ENCODE measurements around the gene PFKFB4. TPM values are rescaled to one million over a fixed set of nuclear protein-coding genes. Genes with fewer than 3 reads are reported as not detected.
A peak's percentile ranks its signal among the peaks of the same experiment; 100 is the strongest.

PFKFB4 gene
- total and polyA plus RNA-seq, 2 of the 4 experiments (the other 2 are of a cell fraction) = 16.9 to 17.0 TPM

DNA sequence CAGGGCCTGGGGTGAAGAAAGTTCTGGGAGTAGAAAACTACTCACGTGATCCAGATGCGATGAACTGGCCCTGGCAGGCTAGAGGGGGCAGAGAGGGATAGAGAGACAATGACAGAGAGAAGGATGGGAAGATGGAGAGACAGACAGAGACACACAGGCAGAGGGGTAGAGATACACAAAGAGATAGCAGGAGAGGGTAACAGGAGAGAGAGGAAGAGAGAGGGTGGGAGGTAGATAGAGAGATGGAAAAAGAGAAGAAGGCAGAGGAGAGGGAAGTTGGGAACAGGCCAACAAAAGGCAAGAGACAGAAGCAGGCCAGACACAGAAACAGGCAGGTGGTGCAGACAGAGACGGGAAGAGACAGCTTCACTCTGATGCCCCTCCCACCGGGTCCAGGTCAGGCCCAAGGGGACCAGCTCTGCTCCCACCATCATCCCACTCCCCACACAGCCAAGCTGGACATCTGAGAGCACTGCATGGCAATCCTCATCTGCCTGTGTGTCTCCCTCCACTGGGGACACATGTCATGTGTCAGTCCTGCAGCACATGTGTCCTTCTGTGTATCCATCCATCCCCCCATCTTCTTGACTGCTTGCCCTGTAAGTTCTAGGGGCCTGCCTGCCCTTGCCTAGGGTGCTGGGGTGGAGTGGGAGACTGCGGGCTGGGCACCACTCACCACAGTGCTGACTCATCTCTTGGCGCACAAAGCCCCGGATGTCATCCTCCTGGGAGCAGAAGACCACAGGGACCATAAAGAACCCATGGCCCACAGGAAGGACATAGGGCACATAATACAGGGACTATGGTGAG is 9.2 kb upstream of the PFKFB4 start:
- ChIA-PET POLR2A (ENCODE audit: unreplicated experiment) (no interaction called here), CTCF (no interaction called here)
- Histone ChIP-seq H2BK120ac (ENCODE audit: low read depth, low read length) (peak overlapping the region; percentile 77), H3K36me3 (ENCODE audit: control insufficient read depth, insufficient read depth, low read length) (peaks cover 50% of the 10 kb centered on the region), H3K27me3 (ENCODE audit: control insufficient read depth, insufficient read depth, low read length) (no peaks in the 10 kb centered on the region), H3K4me3 (ENCODE audit: insufficient read depth, low read depth, low read length) (no peak overlapping the region), H2AK5ac (ENCODE audit: low read depth, low read length) (peak overlapping the region; percentile 99), H3K4me1 (ENCODE audit: control insufficient read depth, insufficient read depth, low read length) (peaks cover 26% of the 10 kb centered on the region), H3K79me1 (ENCODE audit: low read depth in 1 of 2, low read length in 2 of 2) (peaks cover 0 to 38% of the 10 kb centered on the region in 2 experiments; a peak in 3 of 4 replicates), H2BK15ac (ENCODE audit: low read depth, low read length) (peak overlapping the region; percentile 76; the same call in 2 of the 3 replicates), H3K23ac (ENCODE audit: low read depth, low read length) (peak overlapping the region; percentile 58), H4K91ac (ENCODE audit: insufficient read depth, low read depth, low read length) (peak overlapping the region; percentile 47), H3K9ac (ENCODE audit: low read depth, low read length) (no peak overlapping the region), H3K56ac (ENCODE audit: extremely low read depth, insufficient read depth, low read length) (no peak overlapping the region; the same call in 1 of the 2 replicates), H2AFZ (replicated peaks; ENCODE audit: low read length, poor library complexity) (peak overlapping the region; percentile 61), H3K14ac (replicated peaks; ENCODE audit: low read depth, low read length) (peak overlapping the region; percentile 74), H3K27ac (ENCODE audit: insufficient read depth, low read length) (peak overlapping the region; percentile 7), H4K20me1 (ENCODE audit: insufficient read depth, low read length) (no peaks in the 10 kb centered on the region; the same call in 1 of the 2 replicates), H3K4ac (ENCODE audit: low read depth, low read length) (peak overlapping the region; percentile 89), H4K8ac (ENCODE audit: low read depth in 2 of 2, low read length in 2 of 2) (peak overlapping the region; percentile 1 to 17; a peak in 2 of 4 replicates), H3K4me2 (ENCODE audit: low read depth, low read length) (no peak overlapping the region), H2BK5ac (ENCODE audit: low read depth, low read length, poor library complexity, severe bottlenecking) (peak overlapping the region; percentile 89), H3K9me3 (ENCODE audit: control insufficient read depth, insufficient read depth, low read length) (no peaks in the 10 kb centered on the region), H2AK9ac (replicated peaks; ENCODE audit: low read depth, low read length, poor library complexity) (peak overlapping the region; percentile 94), H2BK20ac (ENCODE audit: low read depth, low read length) (peak overlapping the region; percentile 79), H3K9me1 (ENCODE audit: insufficient read depth, low read length) (peaks cover 27% of the 10 kb centered on the region), H3K18ac (ENCODE audit: low read depth, low read length) (peak overlapping the region; percentile 26; the same call in 1 of the 2 replicates), H4K5ac (ENCODE audit: low read depth, low read length) (peak overlapping the region; percentile 25; the same call in 1 of the 2 replicates)
- TF ChIP-seq FOS (IDR thresholded peaks at IDR 0.05; ENCODE audit: low read depth, low read length) (peak; percentile 54), NFE2L2 (IDR thresholded peaks at IDR 0.05; ENCODE audit: low read depth, low read length) (0 out of 2 replicates have a peak, but pooled peaks have one; percentile 34), RAD21 (IDR thresholded peaks at IDR 0.05; ENCODE audit: low read length) (no peak)
- intact Hi-C loops (cut with micrococcal nuclease) (no loop called here), dilution Hi-C loops (cut with HindIII; ENCODE audit: low sequenced_read_pairs, unreplicated experiment) (no loop called here), in situ Hi-C loops (cut with MboI; ENCODE audit: low sequenced_read_pairs) (no loop called here)
- 66% methylated on average over 4 of the region's 7 CpGs; no CpG with 5 or more reads in 1 of the 2 experiments for WGBS, 2 experiments (ENCODE audit: extremely low coverage in 2 of 2, insufficient read length in 1 of 2)
- DNase-seq = peak; percentile 64
- ATAC-seq (ENCODE audit: low read depth) = peak; percentile 31; the same call in 1 of the 2 replicates
- BruUV-seq (replicated peaks) = no TSS peak
